ENCODE results near the gene GABRG3. TPM values are rescaled to one million over a fixed set of nuclear protein-coding genes. Genes with fewer than 3 reads are reported as not detected.

Gene GABRG3
- total RNA-seq, 3 donors from 2014 or later: 0.15 to 0.33 TPM; not detected in 1

DNA sequence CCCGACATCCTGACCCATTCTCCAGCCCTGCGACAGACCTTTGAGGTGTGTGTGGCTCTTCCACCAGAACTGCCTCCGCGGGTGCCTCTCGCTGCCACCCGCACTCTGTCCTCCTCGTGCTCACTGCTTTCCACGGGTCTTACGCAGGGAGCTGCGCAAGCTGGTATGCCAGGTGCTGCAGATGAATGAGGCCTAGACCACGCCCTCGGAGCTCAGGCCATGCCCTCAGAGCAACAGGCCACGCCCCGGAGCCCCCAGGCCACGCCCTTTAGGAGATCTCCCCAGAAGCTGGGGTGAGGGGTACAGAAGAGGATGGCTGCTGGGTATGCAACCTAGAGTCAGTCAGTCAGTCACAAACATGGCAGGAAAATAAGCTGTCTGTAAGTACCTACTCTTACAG, 300.3 kb downstream of the GABRG3 start:
- no peak overlapping the region for H3K4me3 ChIP-seq
- no peaks in the 10 kb centered on the region for H3K36me3 ChIP-seq
- intact Hi-C loops (cut with DNase I; ENCODE audit: low total_unique reads): no loop called here
- H3K9me3 ChIP-seq: no peaks in the 10 kb centered on the region
- no peak for DNase-seq (ENCODE audit: low spot score in 2 of 2)
- no peaks in the 10 kb centered on the region for H3K4me1 ChIP-seq
- TF ChIP-seq, protein P1, sequence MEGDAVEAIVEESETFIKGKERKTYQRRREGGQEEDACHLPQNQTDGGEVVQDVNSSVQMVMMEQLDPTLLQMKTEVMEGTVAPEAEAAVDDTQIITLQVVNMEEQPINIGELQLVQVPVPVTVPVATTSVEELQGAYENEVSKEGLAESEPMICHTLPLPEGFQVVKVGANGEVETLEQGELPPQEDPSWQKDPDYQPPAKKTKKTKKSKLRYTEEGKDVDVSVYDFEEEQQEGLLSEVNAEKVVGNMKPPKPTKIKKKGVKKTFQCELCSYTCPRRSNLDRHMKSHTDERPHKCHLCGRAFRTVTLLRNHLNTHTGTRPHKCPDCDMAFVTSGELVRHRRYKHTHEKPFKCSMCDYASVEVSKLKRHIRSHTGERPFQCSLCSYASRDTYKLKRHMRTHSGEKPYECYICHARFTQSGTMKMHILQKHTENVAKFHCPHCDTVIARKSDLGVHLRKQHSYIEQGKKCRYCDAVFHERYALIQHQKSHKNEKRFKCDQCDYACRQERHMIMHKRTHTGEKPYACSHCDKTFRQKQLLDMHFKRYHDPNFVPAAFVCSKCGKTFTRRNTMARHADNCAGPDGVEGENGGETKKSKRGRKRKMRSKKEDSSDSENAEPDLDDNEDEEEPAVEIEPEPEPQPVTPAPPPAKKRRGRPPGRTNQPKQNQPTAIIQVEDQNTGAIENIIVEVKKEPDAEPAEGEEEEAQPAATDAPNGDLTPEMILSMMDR (IDR thresholded peaks at IDR 0.05): no peak
- TF ChIP-seq POLR2A (IDR thresholded peaks at IDR 0.05): no peak
- H3K27ac ChIP-seq: no peak overlapping the region
- H3K27me3 ChIP-seq: no peaks in the 10 kb centered on the region

DNA sequence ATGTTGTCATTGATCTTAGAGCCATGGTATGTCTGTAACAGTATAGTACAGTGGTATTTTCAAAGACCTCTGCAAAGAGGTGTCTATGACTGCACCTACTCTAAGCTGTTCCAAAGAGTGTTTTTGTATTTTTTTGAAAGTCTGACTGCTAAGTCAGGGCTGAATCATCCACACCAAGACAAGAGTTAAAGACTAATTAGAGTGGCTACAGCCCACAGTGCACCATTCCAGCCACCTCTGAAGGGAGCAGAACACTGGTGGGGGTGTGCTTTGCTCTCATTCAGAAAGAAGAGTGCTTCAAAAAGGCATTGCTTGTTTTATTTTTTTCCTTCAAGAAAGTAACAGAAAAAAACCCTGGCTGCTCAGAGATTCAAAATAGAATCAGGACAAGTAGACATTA, 301.4 kb downstream of the GABRG3 start:
- DNase-seq (ENCODE audit: low spot score in 2 of 2): no peak
- no peak for TF ChIP-seq POLR2AphosphoS5 (IDR thresholded peaks at IDR 0.05)
- no peak for TF ChIP-seq POLR2A (IDR thresholded peaks at IDR 0.05)
- TF ChIP-seq, protein P1 (IDR thresholded peaks at IDR 0.05): no peak
- intact Hi-C loops (cut with DNase I; ENCODE audit: low total_unique reads): no loop called here
- H3K27me3 ChIP-seq: no peaks in the 10 kb centered on the region
- H3K4me1 ChIP-seq: no peaks in the 10 kb centered on the region
- no peaks in the 10 kb centered on the region for H3K36me3 ChIP-seq
- no peak overlapping the region for H3K27ac ChIP-seq
- H3K9me3 ChIP-seq: no peaks in the 10 kb centered on the region
- H3K4me3 ChIP-seq: no peak overlapping the region

DNA sequence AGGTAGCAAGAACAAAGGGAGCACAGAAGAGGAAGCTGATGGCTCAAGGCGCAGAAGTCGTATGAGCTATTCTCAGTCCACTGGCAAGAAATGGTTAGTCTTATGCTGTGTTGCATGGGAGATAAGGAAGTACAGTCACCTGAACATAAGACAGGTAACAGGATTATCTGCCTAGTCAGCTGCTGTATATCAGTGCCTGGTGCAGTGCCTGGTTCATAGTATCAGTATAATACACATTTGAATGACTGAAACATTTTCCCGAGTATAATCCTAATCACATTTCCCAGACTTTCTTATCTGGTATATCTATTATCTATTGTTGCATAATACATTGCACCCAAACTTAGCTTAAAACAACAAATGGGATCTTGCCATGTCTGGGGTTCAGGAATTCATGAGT, 302.5 kb downstream of the GABRG3 start:
- H3K9me3 ChIP-seq: no peaks in the 10 kb centered on the region
- no peaks in the 10 kb centered on the region for H3K4me1 ChIP-seq
- TF ChIP-seq POLR2A (IDR thresholded peaks at IDR 0.05): no peak
- DNase-seq (ENCODE audit: low spot score in 2 of 2): no peak
- no peaks in the 10 kb centered on the region for H3K36me3 ChIP-seq
- intact Hi-C loops (cut with DNase I; ENCODE audit: low total_unique reads): no loop called here
- no peak overlapping the region for H3K27ac ChIP-seq
- H3K27me3 ChIP-seq: no peaks in the 10 kb centered on the region
- H3K4me3 ChIP-seq: no peak overlapping the region

DNA sequence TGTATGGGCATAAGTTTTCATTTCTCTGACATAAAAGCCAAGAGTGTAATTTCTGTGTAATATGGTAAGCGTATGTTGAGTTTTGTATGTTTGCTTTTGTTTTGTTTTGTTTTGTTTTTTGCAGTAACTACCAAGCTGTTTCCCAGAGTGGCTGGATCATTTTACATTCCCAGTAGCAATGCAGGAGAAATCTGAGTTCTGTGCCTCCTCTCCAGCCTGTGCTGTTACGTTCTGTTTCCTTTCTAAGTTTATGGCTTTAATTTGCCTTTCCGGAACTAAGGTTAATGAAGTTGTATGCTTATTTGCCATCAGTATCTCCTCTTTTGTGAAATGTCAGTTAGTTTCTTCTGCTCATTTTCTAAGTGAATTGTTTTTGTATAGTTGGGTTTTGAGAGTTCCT, 307.8 kb downstream of the GABRG3 start:
- no peaks in the 10 kb centered on the region for H3K4me1 ChIP-seq
- intact Hi-C loops (cut with DNase I; ENCODE audit: low total_unique reads): no loop called here
- H3K27ac ChIP-seq: no peak overlapping the region
- DNase-seq (ENCODE audit: low spot score in 2 of 2): no peak
- no peaks in the 10 kb centered on the region for H3K36me3 ChIP-seq
- no peaks in the 10 kb centered on the region for H3K9me3 ChIP-seq
- no peaks in the 10 kb centered on the region for H3K27me3 ChIP-seq
- TF ChIP-seq POLR2A (IDR thresholded peaks at IDR 0.05) (no peak), POLR2AphosphoS5 (IDR thresholded peaks at IDR 0.05) (no peak)
- TF ChIP-seq, protein P1 (IDR thresholded peaks at IDR 0.05): no peak
- no peak overlapping the region for H3K4me3 ChIP-seq

DNA sequence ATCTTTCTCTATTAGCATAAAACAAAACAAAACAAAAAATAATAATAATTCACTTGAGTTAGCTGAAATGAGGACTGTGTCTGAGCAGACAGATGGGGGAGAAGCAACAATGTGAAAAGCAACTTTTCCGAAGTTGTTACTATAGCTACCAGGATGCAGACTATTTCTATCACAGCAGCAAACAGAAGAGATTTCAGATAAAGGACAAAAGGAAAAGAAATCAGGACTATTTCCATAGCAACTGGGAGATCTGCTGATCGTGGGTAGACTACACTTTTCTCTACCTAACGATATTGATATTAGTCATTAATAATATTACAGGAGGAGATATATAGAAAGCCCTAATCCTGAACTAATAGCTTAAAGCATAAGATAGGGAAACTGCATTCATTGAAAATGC, 321.7 kb downstream of the GABRG3 start:
- no peak for DNase-seq (ENCODE audit: low spot score in 2 of 2)
- no peaks in the 10 kb centered on the region for H3K9me3 ChIP-seq
- H3K4me3 ChIP-seq: no peak overlapping the region
- intact Hi-C loops (cut with DNase I; ENCODE audit: low total_unique reads): no loop called here
- H3K4me1 ChIP-seq: no peaks in the 10 kb centered on the region
- H3K27ac ChIP-seq: no peak overlapping the region
- H3K27me3 ChIP-seq: no peaks in the 10 kb centered on the region
- no peaks in the 10 kb centered on the region for H3K36me3 ChIP-seq
- no peak for TF ChIP-seq POLR2A (IDR thresholded peaks at IDR 0.05)
- TF ChIP-seq, protein P1 (IDR thresholded peaks at IDR 0.05): no peak
- no peak for TF ChIP-seq POLR2AphosphoS5 (IDR thresholded peaks at IDR 0.05)

DNA sequence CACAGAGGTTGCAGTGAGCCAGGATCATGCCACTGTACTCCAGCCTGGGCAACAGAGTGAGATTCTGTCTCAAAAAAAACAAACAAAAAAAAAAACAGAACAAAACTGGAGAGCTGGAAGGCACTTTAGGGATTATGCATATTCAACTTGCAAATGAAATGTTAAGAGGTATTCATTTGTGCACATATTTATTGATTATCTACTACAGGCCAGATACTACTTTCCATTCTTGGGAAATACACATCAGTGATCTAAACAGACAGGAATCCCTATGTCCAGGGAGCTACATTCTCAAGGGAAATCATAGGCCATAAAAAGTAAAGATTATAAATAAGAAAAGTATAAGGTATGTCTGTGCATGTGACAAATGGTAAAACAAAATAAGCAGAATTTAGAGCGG, 322.6 kb downstream of the GABRG3 start:
- Histone ChIP-seq H3K4me3 (no peak overlapping the region), H3K27ac (no peak overlapping the region), H3K36me3 (no peaks in the 10 kb centered on the region), H3K27me3 (no peaks in the 10 kb centered on the region), H3K4me1 (no peaks in the 10 kb centered on the region), H3K9me3 (no peaks in the 10 kb centered on the region)
- DNase-seq (ENCODE audit: low spot score in 2 of 2): no peak
- no peak for TF ChIP-seq POLR2AphosphoS5 (IDR thresholded peaks at IDR 0.05)
- TF ChIP-seq POLR2A (IDR thresholded peaks at IDR 0.05): no peak
- TF ChIP-seq, protein P1 (IDR thresholded peaks at IDR 0.05): no peak
- intact Hi-C loops (cut with DNase I; ENCODE audit: low total_unique reads): no loop called here

Measured in breast epithelium (tissue), 4 donors.